Stimulated activated CD4-positive, alpha-beta T cell treated with anti-CD3 and anti-CD28 coated beads, Interleukin-12 subunit alpha, Interleukin-12 subunit beta, amount 100 ng/mL, for 24 hours (primary cell): ENCODE measurements around the gene STK39.

Experiments
- DNase-seq, 2 experiments: peaks; one replicate each; pipeline ENCODE4 v3.0.0-alpha.2; 2020; ENCODE audit warnings: low read depth in 2 of 2

STK39 gene

GRCh38 chr2:168184681-168185513 lies 62.5 kb downstream of the STK39 start:
- no peak for DNase-seq

DNA sequence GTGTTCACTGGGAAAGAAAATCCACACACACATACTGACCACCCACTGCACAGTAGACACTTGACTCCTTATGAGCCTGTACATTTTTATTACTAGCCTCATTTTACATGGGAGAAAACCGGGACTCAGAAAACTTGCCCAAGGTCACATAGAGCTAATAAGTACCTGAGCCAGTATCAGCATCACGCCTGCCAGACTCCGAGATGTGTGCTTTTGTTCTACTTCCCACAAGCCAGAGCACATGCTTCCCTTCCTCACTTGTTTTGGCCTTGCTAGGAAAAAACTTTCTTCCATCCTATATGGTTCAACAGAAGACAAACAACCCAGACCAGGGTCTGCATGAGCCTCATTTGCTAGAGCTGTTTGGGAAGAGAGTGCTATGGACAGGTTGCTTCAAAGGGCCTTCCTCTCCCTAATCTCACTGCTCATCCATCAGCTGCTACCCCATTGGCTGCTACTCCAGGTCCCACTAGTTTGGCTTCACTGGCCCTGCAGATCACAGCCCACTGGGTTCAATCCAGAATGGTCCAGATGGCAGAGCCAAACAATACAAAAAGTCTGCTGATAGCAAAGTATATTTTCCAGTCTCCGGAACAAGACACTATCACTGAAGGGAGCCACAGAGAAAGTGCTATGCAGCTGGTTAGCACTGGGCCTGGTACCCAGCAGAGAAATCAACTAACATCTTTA lies 63.9 kb downstream of the STK39 start:
- DNase-seq = no peak

GRCh38 chr2:168182550-168183249 lies 64.7 kb downstream of the STK39 start:
- DNase-seq = no peak

- no peak for DNase-seq
These were observed 65.6 kb downstream of the STK39 start for GRCh38 chr2:168181825-168182224.

GRCh38 chr2:168180914-168181313 lies 66.5 kb downstream of the STK39 start:
- no peak for DNase-seq

GRCh38 chr2:168180483-168180882 lies 66.9 kb downstream of the STK39 start:
- DNase-seq = no peak

DNA sequence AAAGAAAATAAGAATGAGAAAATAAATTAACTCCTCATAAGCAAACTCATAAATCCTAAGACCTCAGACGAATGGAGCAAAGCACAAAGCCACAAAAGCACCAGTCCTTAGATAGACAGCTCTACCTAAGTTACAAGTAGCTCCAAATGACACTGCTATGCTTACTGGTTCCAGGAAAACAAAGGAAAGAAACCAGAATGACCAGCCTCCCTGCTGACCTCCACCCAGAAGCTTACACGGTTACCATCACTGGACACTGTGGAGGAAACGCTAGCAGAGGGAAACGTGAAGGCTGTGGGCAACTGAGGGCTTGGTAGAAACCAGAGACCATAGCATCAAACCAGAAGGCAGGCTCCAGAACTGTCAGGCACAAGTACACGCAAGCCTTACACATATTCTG lies 67.8 kb downstream of the STK39 start:
- no peak for DNase-seq

DNA sequence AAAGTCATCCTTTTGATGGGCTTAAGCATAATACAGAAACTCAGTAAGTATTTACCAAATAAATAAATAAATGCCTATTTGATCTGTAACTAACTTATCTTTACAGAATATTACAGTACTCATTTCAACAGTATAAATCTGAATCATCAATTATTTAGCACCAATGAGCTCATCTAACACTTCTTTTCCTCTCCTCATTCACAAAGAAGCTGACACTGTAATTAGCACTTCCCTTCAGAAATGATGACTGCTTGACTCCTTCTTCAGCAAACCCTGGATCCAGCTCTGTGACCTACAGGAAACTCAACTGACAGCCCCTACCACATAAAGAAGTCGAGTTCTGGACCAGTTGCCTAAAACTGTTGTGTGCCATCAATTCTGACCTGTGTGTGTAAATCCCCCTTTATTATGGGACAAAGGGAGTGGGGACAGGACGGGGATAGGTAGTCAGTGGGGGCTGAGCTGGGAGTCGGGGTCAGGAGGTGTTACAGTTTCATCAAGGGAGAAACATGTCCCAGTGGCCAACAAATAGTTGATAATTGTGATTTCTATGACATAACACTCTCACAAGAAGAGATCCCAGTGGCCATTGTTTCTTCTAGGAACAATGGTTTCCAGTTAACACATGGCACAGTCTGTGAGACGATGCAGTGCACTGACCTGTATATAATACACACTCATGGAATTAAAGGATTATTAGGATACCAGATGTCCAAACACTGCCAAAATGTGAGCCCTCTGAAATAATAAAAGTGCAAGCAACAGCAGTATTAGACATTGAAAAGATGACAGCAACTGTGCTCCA lies 68.7 kb downstream of the STK39 start:
- no peak for DNase-seq

DNA sequence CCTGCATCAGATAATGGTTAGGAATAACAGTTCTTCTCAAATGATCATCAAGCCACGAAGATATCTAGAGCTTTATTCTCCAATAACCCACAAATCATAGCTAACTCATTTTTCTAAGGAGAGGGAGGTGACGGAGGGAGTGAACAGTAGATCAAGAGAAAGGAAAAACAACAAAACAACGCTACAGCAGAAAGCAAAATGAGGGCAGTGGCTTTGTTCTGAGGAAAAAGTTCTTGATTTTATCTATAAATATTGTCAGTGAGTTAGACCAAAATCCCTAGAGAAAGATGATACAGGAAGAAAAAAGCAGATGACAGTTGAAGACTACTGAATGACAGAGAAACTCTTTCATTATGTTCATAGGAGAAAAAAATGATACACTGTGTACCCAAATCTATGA lies 71.0 kb downstream of the STK39 start:
- no peak for DNase-seq

DNA sequence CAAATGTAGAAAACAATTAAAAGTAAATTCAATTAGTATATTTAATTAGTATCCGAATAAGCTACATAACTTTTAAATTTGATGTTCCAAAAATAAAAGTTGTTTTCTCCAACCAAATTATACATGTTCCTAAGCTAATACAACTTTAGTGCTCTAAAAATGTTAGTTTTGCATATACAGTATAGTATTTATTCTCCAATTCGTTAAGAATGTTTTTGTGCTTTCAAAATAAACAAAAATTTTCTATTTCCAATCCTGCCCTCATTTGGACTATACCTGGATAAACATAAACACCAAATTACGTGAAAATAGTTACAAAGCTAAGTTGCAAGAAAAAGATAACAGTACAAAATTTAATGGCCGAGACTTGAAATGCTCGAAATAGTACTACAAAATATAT lies 71.9 kb downstream of the STK39 start:
- no peak for DNase-seq

DNA sequence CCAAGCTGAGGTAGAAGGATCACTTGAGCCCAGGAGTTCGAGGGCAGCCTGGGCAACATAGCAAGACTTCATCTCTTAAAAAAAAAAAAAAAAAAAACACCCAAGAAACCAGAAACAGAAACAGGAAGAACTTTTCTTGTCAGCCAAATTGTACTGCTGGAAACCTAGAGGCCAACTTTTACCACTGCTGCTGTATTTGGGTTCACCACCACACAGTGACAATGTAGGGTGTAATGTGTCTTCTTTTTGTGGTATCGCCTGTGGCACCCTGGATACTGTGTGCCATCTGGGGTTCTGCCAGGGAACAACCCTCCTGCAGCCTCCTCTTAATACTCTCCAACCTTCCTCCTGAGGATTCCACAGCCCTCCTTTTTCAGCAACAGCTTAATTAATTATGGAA lies 72.6 kb downstream of the STK39 start:
- no peak for DNase-seq

DNA sequence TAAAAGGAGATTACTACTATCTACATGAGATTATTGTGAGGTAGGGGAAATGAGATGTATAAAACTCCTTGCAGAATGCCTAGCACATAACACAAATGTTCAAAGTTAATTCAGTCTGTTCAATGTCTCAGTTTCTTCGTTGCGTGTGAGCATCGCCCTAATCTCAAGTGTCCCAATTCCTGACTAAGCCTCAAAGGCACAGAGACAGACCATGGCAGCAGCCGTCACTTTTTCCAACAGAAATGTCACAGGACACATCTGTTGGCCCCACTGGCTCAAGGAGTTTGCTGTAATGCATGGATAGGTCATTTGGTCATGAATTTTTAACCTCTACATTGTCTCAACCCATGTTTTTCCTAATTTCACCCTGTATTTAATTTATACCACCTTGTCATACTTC lies 75.3 kb downstream of the STK39 start:
- no peak for DNase-seq

DNA sequence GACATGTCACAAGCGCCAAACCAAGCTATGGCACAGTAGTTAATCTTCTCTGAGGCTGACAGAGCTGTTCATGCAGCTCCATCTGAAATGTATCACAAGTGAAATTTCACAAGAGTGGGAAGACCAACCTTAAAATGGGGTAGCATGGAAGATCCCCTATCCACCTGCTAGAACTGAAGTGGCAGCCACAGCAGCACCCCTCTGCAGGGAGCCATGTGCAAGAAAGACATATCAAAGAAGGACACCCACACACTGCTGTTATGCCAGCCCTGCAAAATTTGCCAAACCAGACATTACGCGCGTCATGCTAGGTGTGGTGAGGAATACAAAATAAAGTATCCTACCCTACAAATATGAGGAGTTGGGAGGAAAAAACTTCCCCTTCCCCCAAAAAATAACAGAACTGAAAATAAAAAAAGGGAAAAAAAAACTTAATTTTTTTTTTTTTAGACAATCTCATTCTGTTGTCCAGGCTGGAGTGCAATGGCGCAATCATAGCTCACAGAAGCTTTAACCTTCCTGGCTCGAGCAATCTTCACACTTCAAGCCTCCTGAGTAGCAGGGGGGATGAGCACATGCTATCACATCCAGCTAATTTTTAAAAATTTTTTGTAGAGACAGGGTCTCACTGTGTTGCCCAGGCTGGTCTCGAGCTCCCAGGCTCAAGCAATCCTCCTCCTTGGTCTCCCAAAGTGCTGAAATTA lies 76.2 kb downstream of the STK39 start:
- no peak for DNase-seq

- DNase-seq = no peak
These were observed 78.2 kb downstream of the STK39 start for GRCh38 chr2:168169097-168169745.

DNA sequence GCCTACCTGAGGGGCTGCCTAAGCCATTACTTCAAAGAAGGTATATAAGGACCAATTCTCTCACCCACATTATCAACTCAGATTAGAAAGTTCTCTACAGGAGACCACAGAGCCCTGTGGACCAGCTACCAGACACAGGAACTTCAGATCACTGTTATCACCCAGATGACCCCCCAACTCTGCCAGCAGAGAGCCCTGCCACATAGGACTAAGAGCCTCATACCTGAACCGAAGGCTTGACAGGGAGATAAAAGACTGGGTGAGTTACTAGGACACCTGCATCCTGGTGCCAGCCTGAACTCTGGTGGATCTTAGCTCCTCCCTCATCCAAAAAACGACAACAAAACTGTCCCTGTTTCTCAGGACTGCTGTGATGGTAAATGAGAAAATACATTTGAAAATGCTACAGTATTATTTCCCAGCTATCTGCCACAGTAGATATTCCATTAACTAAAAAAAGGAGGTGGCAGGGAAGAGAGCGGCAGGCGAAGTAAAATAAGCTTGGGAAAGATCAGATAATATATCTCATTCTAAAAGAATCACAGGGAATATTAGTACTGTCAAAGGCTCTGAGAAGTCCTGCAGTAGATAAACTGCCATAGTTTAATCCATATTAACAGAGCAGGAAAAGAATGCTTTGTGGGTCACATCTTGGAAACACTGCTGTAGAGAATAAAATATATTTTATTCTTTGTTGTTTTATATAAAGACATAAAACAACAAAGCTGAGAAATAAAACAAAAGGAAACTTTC lies 79.7 kb downstream of the STK39 start:
- no peak for DNase-seq

DNA sequence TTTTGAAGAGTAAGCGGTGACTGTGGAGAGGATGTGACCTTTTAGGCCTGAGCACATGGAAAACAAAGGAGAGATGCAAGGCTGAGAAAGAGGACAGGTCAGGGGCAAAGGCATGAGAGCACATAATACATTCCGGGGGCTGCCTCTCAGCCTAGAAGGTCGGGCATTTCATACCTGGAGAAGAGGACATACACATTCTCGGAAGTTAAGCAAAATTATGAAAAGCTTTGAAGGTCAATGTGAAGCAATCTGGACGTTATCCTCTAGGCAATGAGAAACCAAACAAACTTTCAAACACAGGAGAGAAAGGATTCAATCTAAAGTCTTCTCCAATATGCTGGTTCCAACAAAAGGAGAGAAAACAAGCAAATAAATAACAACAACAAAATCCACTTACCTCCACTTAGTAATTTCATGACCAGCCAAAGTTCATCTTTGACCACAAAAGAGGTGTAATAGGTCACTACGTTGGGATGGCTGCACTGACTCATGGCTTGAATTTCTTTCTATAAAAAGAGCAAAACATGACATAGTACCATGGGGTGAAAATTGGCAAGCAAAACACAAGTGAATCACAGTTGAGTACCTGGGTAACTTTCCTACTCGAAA lies 80.4 kb downstream of the STK39 start:
- DNase-seq = no peak

DNA sequence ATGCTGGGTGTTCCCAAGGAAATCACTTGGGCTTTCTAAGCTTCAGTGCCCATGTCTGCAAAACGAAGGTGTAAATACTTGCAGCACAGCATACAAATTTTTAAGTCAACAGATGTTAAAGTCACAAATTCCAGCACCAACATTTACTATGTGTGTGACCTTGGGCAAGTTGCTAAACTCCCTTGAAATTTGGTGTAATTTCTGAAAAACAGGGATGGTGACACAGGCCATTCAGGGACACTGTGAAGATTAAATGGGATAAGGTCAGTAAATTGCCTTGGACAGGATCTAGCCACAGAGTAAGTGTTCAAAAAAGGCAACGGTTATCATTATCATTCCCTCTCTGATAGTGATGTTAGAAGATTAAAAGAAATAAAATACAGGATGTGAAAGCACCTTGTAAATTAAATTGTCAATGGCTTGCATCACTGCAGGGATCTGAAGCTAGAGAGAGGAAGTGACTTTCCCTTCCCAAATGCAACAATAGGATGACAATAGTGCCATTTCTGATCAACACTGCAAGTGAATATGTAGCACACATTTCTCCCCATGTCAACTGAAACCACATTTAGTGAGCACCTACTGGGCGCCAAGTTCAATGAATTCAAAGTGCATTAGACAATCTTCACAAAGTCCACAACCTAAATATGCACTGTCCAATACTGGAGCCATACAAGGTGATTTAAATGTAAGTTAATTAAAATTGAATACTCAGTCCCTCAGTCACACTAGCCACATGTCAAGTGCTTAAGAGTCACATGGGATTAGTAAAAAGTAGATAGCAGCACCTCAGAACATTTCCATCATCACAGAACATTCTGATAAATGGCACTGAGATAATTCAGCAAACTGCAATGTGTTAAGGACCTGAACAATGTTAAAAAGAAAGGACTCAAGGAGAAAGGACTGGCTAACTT lies 81.2 kb downstream of the STK39 start:
- DNase-seq = no peak

GRCh38 chr2:168165397-168165796 lies 82.0 kb downstream of the STK39 start:
- DNase-seq = peak in 1 of 2 experiments; percentile 11
